K562 (cell line): ENCODE results near the gene ERN1. TPM values are rescaled to one million over a fixed set of nuclear protein-coding genes. Genes with fewer than 3 reads are reported as not detected.

Experiments
- CEBPB ChIP-seq: fragments of 450-650 bp; IDR thresholded peaks from 2 replicates; pipeline ENCODE4 v1.6.1; 2016; ENCODE audit warnings: missing genetic modification characterization, missing compliant biosample characterization
- JUN ChIP-seq, 2 experiments: sonication (generic) in 1 of 2; formaldehyde crosslinking in 1 of 2; IDR thresholded peaks; 2 replicates each; pipeline versions ENCODE4 v1.6.1 to v1.8.0; 2012 to 2022; ENCODE audit warnings: borderline replicate concordance in 2 of 2, mild to moderate bottlenecking in 2 of 2, improper control_type of control experiment in 1 of 2, low read depth in 1 of 2, low read length in 1 of 2, missing genetic modification reagents in 1 of 2
- MYC ChIP-seq, 2 experiments: fragments of 250-450 bp in 1 of 2; sonication (Bioruptor Pico) in 1 of 2; IDR thresholded peaks; 2 replicates each; pipeline versions ENCODE4 v1.5.1 to v1.6.1; 2012 to 2021; ENCODE audit warnings: low read depth in 2 of 2, borderline replicate concordance in 1 of 2, improper control_type of control experiment in 1 of 2, low read length in 1 of 2, mild to moderate bottlenecking in 1 of 2, moderate library complexity in 1 of 2
- RCOR1 ChIP-seq, 2 experiments: IDR thresholded peaks; 2 replicates each; pipeline ENCODE4 v1.6.1; 2012; ENCODE audit warnings: low read depth in 2 of 2, low read length in 2 of 2, borderline replicate concordance in 1 of 2, improper control_type of control experiment in 1 of 2
- STAT5A ChIP-seq: IDR thresholded peaks from 2 replicates; pipeline ENCODE4 v1.6.1; 2012; ENCODE audit warnings: low read length, inconsistent platforms, borderline replicate concordance
- polyA plus RNA-seq, 8 experiments: library from polyadenylated mRNA; depleted of rRNA in 4 of 8; stranded (reverse) in 5 of 8; unstranded in 3 of 8; fragments of >200 nt; fragmentation: Nextera tagmentation in 2 of 8; fragmentation: Illumina TruSeq in 1 of 8; extraction: Ambion mirVana in 2 of 8; extraction: Trizol in 1 of 8; gene quantifications; 2 replicates each; pipeline versions ENCODE4 v1.2.1 to v1.2.3, GENCODE V29; 2011 to 2014; ENCODE audit warnings: inconsistent platforms in 1 of 8, missing spikeins in 1 of 8
- total RNA-seq, 7 experiments: library from RNA; depleted of rRNA in 6 of 7; stranded (reverse); fragments of >200 nt in 6 of 7; fragmentation: Illumina TruSeq in 2 of 7; extraction: Trizol in 2 of 7; gene quantifications; 2 replicates each; pipeline versions ENCODE4 v1.2.1 to v1.2.3, GENCODE V29; 2011 to 2021; ENCODE audit warnings: low replicate concordance in 1 of 7
- TF ChIP-seq, protein P1 (sequence below): fragments of 450-650 bp; IDR thresholded peaks from 2 replicates; pipeline ENCODE4 v1.6.1; 2017; ENCODE audit warnings: antibody characterized with exemption, mild to moderate bottlenecking
- TF ChIP-seq, protein P2 (sequence below): sonication (generic); formaldehyde crosslinking; IDR thresholded peaks from 2 replicates; pipeline ENCODE4 v1.8.0; 2023; ENCODE audit warnings: mild to moderate bottlenecking, missing genetic modification reagents
- TF ChIP-seq, protein P3 (sequence below): sonication (generic); formaldehyde crosslinking; IDR thresholded peaks from 2 replicates; pipeline ENCODE4 v1.8.0; 2022; ENCODE audit warnings: mild to moderate bottlenecking, missing genetic modification reagents
- TF ChIP-seq, protein P4 (sequence below), 3 experiments: IDR thresholded peaks in 2 of 3; conservative IDR thresholded peaks in 1 of 3; 2 replicates each; pipeline ENCODE4 v1.5.1; 2011 to 2012; ENCODE audit warnings: low read length in 3 of 3, mild to moderate bottlenecking in 3 of 3, control low read depth in 2 of 3, improper control_type of control experiment in 1 of 3, inconsistent platforms in 1 of 3, low read depth in 1 of 3, mixed read lengths in 1 of 3, moderate library complexity in 1 of 3; ENCODE audit not compliant: insufficient read depth in 2 of 3

The ERN1 gene
- total and polyA plus RNA-seq, 9 of the 15 experiments (the other 6 are each of a cell fraction or from before 2014, with no cell fraction given): 2.1 to 22.5 (median 7.3) TPM

DNA sequence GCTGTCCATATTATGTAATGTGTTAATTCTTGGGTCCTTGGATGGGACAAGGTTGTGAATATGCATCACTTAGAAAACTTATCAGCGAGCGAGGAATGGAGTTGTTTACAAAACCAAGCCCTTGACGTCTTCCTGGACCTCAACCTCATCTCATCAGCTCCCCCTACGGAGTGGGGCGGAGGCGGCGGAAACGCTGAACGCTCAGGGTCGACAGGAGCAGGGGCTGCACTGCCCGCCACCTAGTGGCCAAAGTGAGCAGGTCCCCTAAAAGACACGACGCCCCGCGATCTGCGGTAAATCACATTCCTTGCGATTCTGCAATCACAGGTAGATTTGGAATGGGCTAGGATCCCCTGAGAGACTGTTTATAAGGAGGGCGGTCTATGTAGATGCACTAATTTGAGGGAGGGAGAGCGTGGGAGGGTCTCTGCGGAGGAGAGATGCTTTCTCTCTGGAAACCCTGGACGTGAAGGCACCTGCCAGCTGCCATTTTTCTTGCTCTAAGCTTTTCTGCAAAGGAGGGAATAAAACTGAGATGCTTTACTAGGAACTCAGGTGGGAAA is 104.1 kb downstream of the ERN1 start (continued):
- TF ChIP-seq CEBPB (tag) (0 out of 2 replicates have a peak, but pooled peaks have one; percentile 31), RCOR1 (IDR thresholded peaks at IDR 0.05; ENCODE audit: borderline replicate concordance in 1 of 2, low read depth in 2 of 2, low read length in 2 of 2) (peak in 1 of 2 experiments; percentile 88; a peak in 2 of 4 replicates), JUN (IDR thresholded peaks at IDR 0.05; ENCODE audit: borderline replicate concordance, low read depth, low read length) (peak; percentile 70; the same call in 1 of the 2 replicates), JUN (CRISPR knock-in tag; IDR thresholded peaks at IDR 0.05; ENCODE audit: borderline replicate concordance) (no peak), MYC (IDR thresholded peaks at IDR 0.05; ENCODE audit: low read depth, low read length) (peak; percentile 60; the same call in 1 of the 2 replicates), MYC (CRISPR knock-in tag; IDR thresholded peaks at IDR 0.05; ENCODE audit: borderline replicate concordance, low read depth) (no peak), STAT5A (no peak)
- TF ChIP-seq, protein P1, sequence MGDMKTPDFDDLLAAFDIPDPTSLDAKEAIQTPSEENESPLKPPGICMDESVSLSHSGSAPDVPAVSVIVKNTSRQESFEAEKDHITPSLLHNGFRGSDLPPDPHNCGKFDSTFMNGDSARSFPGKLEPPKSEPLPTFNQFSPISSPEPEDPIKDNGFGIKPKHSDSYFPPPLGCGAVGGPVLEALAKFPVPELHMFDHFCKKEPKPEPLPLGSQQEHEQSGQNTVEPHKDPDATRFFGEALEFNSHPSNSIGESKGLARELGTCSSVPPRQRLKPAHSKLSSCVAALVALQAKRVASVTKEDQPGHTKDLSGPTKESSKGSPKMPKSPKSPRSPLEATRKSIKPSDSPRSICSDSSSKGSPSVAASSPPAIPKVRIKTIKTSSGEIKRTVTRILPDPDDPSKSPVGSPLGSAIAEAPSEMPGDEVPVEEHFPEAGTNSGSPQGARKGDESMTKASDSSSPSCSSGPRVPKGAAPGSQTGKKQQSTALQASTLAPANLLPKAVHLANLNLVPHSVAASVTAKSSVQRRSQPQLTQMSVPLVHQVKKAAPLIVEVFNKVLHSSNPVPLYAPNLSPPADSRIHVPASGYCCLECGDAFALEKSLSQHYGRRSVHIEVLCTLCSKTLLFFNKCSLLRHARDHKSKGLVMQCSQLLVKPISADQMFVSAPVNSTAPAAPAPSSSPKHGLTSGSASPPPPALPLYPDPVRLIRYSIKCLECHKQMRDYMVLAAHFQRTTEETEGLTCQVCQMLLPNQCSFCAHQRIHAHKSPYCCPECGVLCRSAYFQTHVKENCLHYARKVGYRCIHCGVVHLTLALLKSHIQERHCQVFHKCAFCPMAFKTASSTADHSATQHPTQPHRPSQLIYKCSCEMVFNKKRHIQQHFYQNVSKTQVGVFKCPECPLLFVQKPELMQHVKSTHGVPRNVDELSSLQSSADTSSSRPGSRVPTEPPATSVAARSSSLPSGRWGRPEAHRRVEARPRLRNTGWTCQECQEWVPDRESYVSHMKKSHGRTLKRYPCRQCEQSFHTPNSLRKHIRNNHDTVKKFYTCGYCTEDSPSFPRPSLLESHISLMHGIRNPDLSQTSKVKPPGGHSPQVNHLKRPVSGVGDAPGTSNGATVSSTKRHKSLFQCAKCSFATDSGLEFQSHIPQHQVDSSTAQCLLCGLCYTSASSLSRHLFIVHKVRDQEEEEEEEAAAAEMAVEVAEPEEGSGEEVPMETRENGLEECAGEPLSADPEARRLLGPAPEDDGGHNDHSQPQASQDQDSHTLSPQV: peak; percentile 86
- TF ChIP-seq, protein P2, sequence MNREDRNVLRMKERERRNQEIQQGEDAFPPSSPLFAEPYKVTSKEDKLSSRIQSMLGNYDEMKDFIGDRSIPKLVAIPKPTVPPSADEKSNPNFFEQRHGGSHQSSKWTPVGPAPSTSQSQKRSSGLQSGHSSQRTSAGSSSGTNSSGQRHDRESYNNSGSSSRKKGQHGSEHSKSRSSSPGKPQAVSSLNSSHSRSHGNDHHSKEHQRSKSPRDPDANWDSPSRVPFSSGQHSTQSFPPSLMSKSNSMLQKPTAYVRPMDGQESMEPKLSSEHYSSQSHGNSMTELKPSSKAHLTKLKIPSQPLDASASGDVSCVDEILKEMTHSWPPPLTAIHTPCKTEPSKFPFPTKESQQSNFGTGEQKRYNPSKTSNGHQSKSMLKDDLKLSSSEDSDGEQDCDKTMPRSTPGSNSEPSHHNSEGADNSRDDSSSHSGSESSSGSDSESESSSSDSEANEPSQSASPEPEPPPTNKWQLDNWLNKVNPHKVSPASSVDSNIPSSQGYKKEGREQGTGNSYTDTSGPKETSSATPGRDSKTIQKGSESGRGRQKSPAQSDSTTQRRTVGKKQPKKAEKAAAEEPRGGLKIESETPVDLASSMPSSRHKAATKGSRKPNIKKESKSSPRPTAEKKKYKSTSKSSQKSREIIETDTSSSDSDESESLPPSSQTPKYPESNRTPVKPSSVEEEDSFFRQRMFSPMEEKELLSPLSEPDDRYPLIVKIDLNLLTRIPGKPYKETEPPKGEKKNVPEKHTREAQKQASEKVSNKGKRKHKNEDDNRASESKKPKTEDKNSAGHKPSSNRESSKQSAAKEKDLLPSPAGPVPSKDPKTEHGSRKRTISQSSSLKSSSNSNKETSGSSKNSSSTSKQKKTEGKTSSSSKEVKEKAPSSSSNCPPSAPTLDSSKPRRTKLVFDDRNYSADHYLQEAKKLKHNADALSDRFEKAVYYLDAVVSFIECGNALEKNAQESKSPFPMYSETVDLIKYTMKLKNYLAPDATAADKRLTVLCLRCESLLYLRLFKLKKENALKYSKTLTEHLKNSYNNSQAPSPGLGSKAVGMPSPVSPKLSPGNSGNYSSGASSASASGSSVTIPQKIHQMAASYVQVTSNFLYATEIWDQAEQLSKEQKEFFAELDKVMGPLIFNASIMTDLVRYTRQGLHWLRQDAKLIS (CRISPR knock-in tag): peak; percentile 89; the same call in 1 of the 2 replicates
- TF ChIP-seq, protein P3, sequence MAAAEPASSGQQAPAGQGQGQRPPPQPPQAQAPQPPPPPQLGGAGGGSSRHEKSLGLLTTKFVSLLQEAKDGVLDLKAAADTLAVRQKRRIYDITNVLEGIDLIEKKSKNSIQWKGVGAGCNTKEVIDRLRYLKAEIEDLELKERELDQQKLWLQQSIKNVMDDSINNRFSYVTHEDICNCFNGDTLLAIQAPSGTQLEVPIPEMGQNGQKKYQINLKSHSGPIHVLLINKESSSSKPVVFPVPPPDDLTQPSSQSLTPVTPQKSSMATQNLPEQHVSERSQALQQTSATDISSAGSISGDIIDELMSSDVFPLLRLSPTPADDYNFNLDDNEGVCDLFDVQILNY (CRISPR knock-in tag): peak; percentile 45; the same call in 1 of the 2 replicates
- TF ChIP-seq, protein P4, sequence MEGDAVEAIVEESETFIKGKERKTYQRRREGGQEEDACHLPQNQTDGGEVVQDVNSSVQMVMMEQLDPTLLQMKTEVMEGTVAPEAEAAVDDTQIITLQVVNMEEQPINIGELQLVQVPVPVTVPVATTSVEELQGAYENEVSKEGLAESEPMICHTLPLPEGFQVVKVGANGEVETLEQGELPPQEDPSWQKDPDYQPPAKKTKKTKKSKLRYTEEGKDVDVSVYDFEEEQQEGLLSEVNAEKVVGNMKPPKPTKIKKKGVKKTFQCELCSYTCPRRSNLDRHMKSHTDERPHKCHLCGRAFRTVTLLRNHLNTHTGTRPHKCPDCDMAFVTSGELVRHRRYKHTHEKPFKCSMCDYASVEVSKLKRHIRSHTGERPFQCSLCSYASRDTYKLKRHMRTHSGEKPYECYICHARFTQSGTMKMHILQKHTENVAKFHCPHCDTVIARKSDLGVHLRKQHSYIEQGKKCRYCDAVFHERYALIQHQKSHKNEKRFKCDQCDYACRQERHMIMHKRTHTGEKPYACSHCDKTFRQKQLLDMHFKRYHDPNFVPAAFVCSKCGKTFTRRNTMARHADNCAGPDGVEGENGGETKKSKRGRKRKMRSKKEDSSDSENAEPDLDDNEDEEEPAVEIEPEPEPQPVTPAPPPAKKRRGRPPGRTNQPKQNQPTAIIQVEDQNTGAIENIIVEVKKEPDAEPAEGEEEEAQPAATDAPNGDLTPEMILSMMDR (IDR thresholded peaks at IDR 0.05 in 2 of 3, conservative IDR thresholded peaks at IDR 0.05 in 1 of 3; ENCODE audit: insufficient read depth in 2 of 3, low read depth in 1 of 3, low read length in 3 of 3): peak; percentile 99 to 100 (median 99)
- TF ChIP-seq, all 486 proteins: peak for 95
